ENCODE results near the gene ZBTB17. TPM values are rescaled to one million over a fixed set of nuclear protein-coding genes. Genes with fewer than 3 reads are reported as not detected.

The ZBTB17 gene
- total RNA-seq, 2 donors from 2014 or later = 14.8 to 27.5 TPM

Other genes starting within 250 kb of the ZBTB17 start
- gene SLC25A34, start 239.8 kb downstream of the ZBTB17 start, total RNA-seq = 10 to 100 TPM in 1 of 2 donors, 1 to 10 TPM in 1; 4.2 to 16.1 TPM
- not detected for gene TMEM82, start 233.6 kb downstream of the ZBTB17 start, total RNA-seq
- gene FBLIM1, start 217.3 kb downstream of the ZBTB17 start, total RNA-seq = 100 to 1,000 TPM in 1 of 2 donors, 10 to 100 TPM in 1; 66.6 to 124 TPM
- gene UQCRHL, start 168.5 kb downstream of the ZBTB17 start, total RNA-seq = 1 to 10 TPM; 1.6 to 5.5 TPM
- 10 to 100 TPM; 25.0 to 32.9 TPM for gene SPEN, start 128.4 kb downstream of the ZBTB17 start, total RNA-seq
- under 1 TPM in 1 of 2 donors, not detected in 1; 0.31 TPM for gene SRARP, start 28.1 kb upstream of the ZBTB17 start, total RNA-seq
- 1,000 to 10,000 TPM; 1,082 to 1,229 TPM for gene HSPB7, start 41.9 kb upstream of the ZBTB17 start, total RNA-seq
- gene CLCNKA, start 45.9 kb upstream of the ZBTB17 start, total RNA-seq = under 1 TPM in 1 of 2 donors, not detected in 1; 0.20 TPM
- gene CLCNKB, start 67.7 kb upstream of the ZBTB17 start, total RNA-seq = 1 to 10 TPM; 3.9 to 4.6 TPM
- gene FAM131C, start 97.5 kb upstream of the ZBTB17 start, total RNA-seq = 1 to 10 TPM; 5.2 to 8.7 TPM
- gene EPHA2, start 180.0 kb upstream of the ZBTB17 start, total RNA-seq = 10 to 100 TPM; 17.5 to 43.5 TPM
- 1 to 10 TPM; 1.5 to 4.8 TPM for gene ARHGEF19, start 236.6 kb upstream of the ZBTB17 start, total RNA-seq

All from right atrium auricular region (tissue), 2 donors.